ENCODE results near the gene TCF19.

TCF19 gene

DNA sequence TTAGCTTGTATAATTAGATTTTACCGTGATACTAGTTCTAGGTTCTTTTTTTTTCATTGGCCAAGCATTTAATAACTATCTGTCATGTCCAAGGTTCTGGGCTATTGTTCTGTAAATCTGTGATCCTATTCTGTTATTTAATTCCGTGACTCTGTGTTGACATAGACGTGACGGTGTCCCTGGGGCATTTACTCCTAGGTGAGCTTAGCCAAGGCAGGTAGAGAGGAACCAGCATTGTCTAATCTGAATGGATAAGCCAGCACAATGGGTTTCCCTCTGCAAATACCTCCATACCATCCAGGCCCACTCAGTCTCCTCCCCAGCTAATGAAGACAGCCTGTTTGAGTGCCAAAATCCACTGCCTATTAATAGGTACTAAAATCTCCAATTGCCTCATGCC is 29.3 kb upstream of the TCF19 start:
- DNase-seq: no peak

GRCh38 chr6:31130751-31131150 is 27.6 kb upstream of the TCF19 start:
- no peak for DNase-seq

DNA sequence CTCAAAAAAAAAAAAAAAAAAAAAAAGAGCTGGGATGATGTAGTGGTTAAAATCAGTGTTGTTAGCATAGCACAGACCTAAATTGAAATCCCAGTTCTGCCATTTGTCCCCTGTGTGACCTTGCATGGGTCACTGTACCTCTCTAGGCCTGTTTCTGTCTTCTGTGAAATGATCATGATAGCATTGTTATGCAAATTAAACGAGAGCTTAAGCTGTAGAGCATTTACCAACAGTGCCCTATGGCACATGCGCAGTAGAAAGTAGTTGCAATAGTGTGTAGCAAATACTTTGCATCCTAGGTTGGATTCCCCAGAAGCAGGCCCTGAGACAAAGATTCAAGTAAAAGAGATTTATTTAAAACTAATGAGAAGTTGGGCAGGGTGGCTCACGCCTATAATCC is 26.8 kb upstream of the TCF19 start:
- no peak for DNase-seq

DNA sequence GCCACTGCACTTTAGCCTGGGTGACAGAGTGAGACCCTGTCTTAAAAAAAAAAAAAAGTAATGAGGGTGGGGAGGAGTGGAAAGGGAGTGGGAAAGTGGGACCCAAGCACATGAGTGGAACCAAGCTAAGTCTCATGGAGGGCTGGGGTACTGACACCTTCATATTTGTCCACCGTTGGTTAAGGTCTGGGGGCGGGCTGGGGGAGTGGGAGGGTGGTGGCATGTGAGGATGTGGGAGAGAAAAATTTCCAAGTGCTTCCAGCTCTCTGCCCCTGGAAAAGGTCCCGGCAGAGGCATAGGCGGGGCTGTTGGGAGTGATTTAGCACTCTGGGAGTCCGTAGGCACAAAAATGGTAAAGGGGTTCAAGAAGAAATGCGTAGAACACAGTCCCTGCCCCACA is 25.6 kb upstream of the TCF19 start:
- DNase-seq: no peak

DNA sequence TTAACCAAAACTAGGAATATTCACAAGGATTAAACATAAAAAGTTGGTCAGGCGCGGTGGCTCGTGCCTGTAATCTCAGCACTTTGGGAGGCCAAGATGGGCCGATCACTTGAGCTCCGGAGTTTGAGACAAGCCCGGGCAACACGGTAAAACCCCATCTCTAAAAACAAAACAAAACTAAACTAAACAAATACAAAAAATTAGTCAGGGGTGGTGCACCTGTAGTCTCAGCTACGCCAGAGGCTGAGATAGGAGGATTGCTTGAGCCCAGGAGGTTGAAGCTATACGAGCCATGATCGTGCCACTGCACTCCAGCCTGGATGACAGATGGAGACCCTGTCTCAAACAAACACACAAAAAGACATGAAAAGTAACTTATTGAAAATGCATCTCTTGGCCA is 22.7 kb upstream of the TCF19 start:
- DNase-seq: no peak

- no peak for DNase-seq
These were observed 19.4 kb upstream of the TCF19 start, which contains the start of gene PSORS1C2 for GRCh38 chr6:31138982-31139381. PSORS1C2 (minus strand) TSS chr6:31139066; CDS start chr6:31139026, 40 bp downstream.

DNA sequence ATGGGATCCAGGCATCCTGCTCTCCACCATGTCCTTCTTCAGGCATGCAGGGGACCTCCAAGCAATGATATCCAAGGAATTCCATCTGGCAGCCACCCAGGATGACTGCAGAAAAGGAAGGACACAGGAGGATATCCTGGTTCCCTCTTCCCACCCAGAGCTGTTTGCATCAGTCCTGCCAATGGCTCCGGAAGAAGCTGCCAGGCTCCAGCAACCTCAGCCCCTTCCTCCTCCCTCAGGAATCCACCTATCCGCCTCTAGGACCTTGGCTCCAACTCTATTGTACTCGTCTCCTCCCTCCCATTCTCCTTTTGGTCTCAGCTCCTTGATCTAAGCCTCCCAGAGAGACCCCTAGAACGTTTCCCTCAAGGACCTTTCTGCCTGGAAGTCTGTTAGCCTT is 18.8 kb upstream of the TCF19 start:
- DNase-seq: no peak

DNA sequence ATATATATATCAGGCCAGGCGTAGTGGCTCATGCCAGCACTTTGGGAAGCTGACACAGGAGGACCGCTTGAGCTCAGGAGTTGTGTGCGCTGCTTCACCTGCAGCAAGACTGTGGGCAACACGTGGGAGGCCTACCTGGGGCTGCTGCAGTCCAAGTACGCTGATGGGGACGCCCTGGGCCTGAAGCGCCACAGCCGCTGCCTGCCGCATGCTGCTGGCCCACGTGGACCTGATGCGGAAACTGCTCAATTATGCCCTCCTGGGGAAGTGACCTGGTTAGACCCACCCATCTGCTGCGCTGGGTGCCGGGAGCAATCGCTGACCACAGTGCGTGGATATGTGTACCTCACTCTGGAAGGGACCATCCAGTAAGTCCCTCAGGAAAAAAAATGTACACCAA is 17.7 kb upstream of the TCF19 start:
- no peak for DNase-seq

- no peak for DNase-seq
These were observed 16.0 kb upstream of the TCF19 start for GRCh38 chr6:31142361-31142761.

DNA sequence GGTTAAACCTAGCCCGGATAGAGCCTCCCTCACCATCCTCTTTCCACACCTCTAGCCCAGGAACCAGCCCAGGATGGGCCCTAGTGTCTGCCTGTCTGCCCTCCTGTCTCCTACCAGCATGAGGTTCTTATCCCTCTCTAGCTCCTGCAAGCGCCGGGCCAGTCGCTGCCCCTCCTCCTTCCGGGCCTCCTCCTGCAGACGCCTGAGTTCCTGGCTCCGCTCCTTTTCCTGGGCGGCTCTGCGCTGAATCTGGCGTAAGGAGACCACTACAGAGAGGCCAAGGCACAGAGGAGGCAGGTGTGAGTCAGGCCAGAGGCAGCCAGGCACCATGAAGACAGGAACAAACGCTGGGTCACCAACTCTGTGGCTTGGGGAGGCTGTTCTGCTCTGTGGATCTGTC is 15.2 kb upstream of the TCF19 start:
- no peak for DNase-seq

GRCh38 chr6:31144296-31144969 is 14.0 kb upstream of the TCF19 start:
- DNase-seq: no peak

- no peak for DNase-seq
These were observed 13.4 kb upstream of the TCF19 start for GRCh38 chr6:31144970-31145340.

- no peak for DNase-seq
These were observed 13.0 kb upstream of the TCF19 start for GRCh38 chr6:31145386-31145785.

DNA sequence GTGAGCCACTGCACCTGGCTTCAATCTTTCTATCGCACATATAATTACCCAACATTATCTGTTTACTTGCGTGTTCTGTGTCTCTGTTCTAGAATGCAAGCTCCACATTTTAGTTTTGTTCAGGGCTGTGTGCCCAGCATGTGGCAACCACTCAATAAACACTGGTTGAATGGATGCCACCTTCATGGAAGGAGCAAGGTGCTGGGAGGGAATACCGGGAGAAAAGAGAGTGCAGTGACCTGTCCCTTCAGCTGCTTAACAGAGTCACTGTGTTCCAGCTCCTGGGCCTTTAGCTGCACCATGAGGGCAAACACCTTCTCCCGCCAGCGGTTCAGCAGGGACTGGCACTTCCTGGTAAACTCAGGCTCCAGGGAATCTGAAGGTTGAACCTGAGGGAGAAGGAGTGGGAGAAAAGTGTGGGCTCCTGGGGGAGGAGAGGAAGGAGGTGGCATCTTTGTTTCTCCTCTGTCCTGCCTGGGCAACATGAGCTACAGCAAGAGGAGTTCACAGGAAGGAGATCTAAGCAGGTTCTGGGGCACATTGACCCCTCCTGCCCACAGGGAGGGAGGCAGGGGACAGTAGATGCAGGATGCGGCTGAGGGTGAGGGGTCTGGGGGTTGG is 8.5 kb upstream of the TCF19 start:
- no peak for DNase-seq

GRCh38 chr6:31152781-31153180 is 5.6 kb upstream of the TCF19 start:
- DNase-seq: no peak

- no peak for DNase-seq
These were observed 4.0 kb upstream of the TCF19 start for GRCh38 chr6:31154436-31154835.

DNA sequence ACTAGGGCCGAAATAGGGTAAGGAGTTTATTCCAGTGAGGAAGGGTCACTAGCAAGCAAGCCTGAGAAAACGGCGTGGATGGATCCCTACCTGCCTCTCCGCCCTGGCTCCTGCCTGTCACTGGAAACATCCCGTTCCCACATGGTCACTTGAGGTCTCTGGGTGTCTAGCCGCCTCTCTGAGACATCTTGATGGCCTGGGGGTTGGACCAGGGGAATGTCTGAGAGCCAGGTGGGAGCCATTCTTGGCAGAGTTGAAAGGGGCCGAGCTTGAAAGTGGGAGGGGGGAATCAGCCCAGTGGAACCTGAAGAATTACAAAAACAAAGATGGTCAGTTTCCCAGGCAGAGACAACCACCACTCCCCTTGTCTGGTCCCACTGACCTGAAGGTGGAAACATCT is 1.7 kb upstream of the TCF19 start:
- no peak for DNase-seq

- peak; percentile 1 for DNase-seq
These were observed 763 bp upstream of the TCF19 start, which contains the start of gene CCHCR1 for GRCh38 chr6:31157513-31158139. CCHCR1 (minus strand) TSS chr6:31157802; CDS start chr6:31157600, 202 bp downstream.

DNA sequence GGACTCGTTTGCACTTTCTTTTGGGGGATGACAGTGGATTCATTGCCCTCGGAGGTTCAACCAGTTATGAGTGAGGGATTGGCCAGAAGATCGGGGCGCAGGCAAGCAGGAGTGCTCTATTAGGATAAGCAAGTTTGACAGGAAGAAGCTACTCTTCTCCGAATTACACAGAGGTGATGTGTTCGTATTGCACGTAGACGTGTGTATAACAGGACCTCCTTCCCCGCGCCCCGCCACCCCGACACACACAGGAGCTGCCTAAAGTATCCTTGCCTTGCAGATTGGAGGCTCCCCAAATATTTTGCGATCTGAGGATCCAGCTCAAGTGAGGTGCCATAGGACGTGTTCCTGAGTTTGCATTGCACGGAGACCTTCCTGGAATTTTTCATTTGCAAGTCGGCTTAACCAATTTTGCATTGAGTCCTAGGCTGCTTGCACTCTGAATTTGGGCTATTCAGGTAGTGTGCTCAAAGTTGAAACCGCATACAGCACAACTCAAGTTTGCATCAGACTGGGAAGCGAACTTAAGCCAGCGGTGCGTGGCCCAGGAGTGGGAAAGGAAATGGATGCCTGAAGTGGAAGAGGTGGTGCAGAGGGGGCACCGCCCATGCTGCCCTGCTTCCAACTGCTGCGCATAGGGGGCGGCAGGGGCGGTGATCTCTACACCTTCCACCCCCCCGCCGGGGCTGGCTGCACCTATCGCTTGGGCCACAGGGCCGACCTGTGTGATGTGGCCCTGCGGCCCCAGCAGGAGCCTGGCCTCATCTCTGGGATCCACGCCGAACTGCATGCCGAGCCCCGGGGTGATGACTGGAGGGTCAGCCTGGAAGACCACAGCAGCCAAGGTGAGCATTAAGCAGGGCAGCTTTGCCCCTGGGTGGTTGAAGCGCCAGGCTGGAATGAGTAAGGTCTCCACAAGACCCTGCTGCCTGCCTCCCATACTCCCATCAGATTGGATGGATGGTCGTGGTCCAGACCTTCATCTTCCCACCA is 770 bp downstream of the TCF19 start:
- DNase-seq: peak; percentile 53

- no peak for DNase-seq
These were observed 3.1 kb downstream of the TCF19 start for GRCh38 chr6:31161216-31162126.

DNA sequence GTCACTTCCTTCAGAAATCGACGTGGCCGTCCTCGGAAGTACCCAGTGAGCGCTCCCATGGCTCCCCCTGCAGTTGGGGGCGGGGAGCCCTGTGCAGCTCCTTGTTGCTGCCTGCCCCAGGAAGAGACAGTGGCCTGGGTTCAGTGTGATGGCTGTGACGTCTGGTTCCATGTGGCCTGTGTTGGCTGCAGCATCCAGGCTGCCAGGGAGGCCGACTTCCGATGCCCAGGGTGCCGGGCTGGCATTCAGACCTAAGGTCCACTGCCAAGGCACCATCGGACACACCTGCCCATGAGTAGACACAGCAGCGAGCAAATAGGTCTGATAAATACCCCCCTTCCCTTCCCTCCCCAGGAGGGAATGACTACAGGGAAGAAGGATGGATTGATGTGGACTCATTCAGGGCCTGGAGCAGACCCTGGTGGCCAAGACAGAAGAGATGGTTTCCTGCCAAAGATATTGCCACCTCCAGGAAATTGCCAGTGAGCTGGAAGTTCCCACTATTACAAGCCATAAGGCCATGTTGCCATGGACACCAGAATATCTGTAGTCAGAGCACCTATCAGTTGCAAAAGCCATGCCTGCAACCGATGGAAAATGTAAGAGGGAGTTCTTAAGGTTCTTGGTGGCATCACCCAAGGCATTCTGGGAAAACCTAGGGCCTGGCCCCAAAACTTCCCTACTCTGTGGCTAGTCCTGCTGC is 4.2 kb downstream of the TCF19 start:
- no peak for DNase-seq
